Measurements from ENCODE around the gene PIGX. TPM values are rescaled to one million over a fixed set of nuclear protein-coding genes. Genes with fewer than 3 reads are reported as not detected.
A peak's percentile ranks its signal among the peaks of the same experiment; 100 is the strongest.

Gene PIGX
- total RNA-seq, 4 donors from 2014 or later = 18.4 to 28.5 (median 23.2) TPM

DNA sequence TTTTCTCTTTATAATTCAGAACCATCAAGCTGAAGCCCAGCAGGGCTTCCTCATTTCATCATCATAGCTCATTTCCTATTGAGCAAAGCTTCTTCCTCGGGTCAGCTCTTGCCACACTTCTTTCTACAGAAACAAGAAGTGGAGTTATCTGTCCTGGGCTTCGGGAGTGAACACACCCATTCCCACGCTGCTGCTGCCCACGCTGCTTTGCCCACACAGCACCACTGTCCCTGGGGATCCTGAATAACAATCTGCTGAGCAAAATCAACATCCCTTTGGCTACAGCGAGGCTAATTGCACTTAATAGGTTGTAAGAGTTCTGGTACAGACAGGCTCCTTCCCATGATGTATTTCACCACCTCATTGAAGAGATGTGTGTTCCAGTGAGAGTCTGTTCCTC, 23.8 kb upstream of the PIGX start:
- peak; percentile 65 to 88 for DNase-seq (ENCODE audit: low spot score in 2 of 2)
- TF ChIP-seq POLR2A (IDR thresholded peaks at IDR 0.05) (no peak), CTCF (IDR thresholded peaks at IDR 0.05) (no peak)
- 36 to 38% methylated on average over 5 of the region's 5 CpGs for WGBS, 2 donors
- no peak overlapping the region for H3K4me3 ChIP-seq (ENCODE audit: low read depth, poor library complexity, severe bottlenecking)
- intact Hi-C loops (cut with DNase I; ENCODE audit: low total_unique reads) = loop anchor here (10.0 kb wide), 1 partner anchor 144 kb away; no protein-coding TSS in a partner anchor

- intact Hi-C loops (cut with DNase I; ENCODE audit: low total_unique reads) = loop anchor here (10.0 kb wide), 1 partner anchor 145 kb away; no protein-coding TSS in a partner anchor
- 90 to 92% methylated on average over 17 of the region's 17 CpGs for WGBS, 2 donors
- H3K4me3 ChIP-seq (ENCODE audit: low read depth, poor library complexity, severe bottlenecking) = no peak overlapping the region
- TF ChIP-seq CTCF (IDR thresholded peaks at IDR 0.05) (no peak), POLR2A (IDR thresholded peaks at IDR 0.05) (no peak)
- peak in 1 of 2 donors; percentile 75 for DNase-seq (ENCODE audit: low spot score in 2 of 2)
Measured at GRCh38 chr3:196689941-196690660, 22.1 kb upstream of the PIGX start.

DNA sequence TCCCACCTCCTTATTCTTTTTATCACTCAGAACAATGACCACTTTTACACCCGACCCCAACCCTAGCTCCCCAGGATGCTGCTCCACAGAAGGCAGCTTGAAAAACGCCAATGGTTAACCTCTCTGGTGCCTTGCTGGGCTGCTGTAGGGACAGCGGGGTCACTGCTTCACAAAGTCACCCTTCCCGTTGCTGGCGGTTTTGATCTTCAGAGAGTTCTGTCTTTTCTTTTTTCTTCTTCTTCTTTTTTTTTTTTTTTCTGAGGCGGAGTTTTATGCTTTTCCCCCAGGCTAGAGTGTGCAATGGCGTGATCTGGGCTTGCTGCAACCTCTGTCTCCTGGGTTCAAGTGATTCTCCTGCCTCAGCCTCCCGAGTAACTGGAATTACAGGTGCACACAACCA, 20.8 kb upstream of the PIGX start:
- intact Hi-C loops (cut with DNase I; ENCODE audit: low total_unique reads) = no loop called here
- peak in 1 of 2 donors; percentile 50 for DNase-seq (ENCODE audit: low spot score in 2 of 2)
- 62 to 66% methylated on average over 8 of the region's 8 CpGs for WGBS, 2 donors
- H3K4me3 ChIP-seq (ENCODE audit: low read depth, poor library complexity, severe bottlenecking) = no peak overlapping the region
- no peak for TF ChIP-seq CTCF (IDR thresholded peaks at IDR 0.05)
- no peak for TF ChIP-seq POLR2A (IDR thresholded peaks at IDR 0.05)

GRCh38 chr3:196694202-196694638, 18.0 kb upstream of the PIGX start:
- intact Hi-C loops (cut with DNase I; ENCODE audit: low total_unique reads) = no loop called here
- WGBS, 2 donors = 0% methylated on average over 1 of the region's 1 CpG
- no peak for TF ChIP-seq CTCF (IDR thresholded peaks at IDR 0.05)
- TF ChIP-seq POLR2A (IDR thresholded peaks at IDR 0.05) = no peak
- no peak overlapping the region for H3K4me3 ChIP-seq (ENCODE audit: low read depth, poor library complexity, severe bottlenecking)
- DNase-seq (ENCODE audit: low spot score in 2 of 2) = no peak

GRCh38 chr3:196694941-196695848, 17.0 kb upstream of the PIGX start:
- TF ChIP-seq CTCF (IDR thresholded peaks at IDR 0.05) (no peak), POLR2A (IDR thresholded peaks at IDR 0.05) (no peak)
- no peak overlapping the region for H3K4me3 ChIP-seq (ENCODE audit: low read depth, poor library complexity, severe bottlenecking)
- 86 to 90% methylated on average over 17 of the region's 17 CpGs for WGBS, 2 donors
- DNase-seq (ENCODE audit: low spot score in 2 of 2) = no peak
- intact Hi-C loops (cut with DNase I; ENCODE audit: low total_unique reads) = no loop called here
